Non-pigmented ciliary epithelial cell (primary cell): Measurements from ENCODE around the gene RSBN1L.

ENCODE experiments used
- DNase-seq: peaks from one replicate; pipeline ENCODE4 v3.0.0-alpha.2; 2010; ENCODE audit warnings: low read depth

Gene RSBN1L

GRCh38 chr7:77731716-77732115 lies 35.5 kb downstream of the RSBN1L start:
- DNase-seq: no peak

GRCh38 chr7:77734659-77735421 lies 38.6 kb downstream of the RSBN1L start:
- DNase-seq: no peak

- no peak for DNase-seq
Measured at GRCh38 chr7:77735457-77735856, 39.2 kb downstream of the RSBN1L start.

DNA sequence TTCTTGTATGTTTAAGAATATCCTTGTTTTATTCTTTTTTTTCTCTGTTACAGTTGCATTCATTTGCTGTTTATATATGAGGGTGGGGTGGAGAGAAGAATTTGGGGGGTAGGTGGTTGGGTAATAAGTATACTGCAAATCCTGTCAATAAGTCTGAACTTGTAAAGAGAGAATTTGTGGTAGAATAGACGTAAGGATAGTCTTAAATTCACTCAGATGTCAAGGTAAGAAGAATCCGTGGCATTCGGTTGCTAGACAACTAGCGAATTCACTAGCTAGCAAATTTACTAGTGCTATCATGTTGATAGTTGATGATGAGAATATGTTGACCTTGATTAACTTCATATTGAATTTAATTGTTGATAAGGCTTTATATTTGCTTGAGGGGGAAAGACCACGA lies 40.7 kb downstream of the RSBN1L start:
- no peak for DNase-seq

GRCh38 chr7:77738382-77738781 lies 42.1 kb downstream of the RSBN1L start:
- DNase-seq: no peak

- DNase-seq: peak; percentile 34
Measured at GRCh38 chr7:77738871-77739270, 42.6 kb downstream of the RSBN1L start.

DNA sequence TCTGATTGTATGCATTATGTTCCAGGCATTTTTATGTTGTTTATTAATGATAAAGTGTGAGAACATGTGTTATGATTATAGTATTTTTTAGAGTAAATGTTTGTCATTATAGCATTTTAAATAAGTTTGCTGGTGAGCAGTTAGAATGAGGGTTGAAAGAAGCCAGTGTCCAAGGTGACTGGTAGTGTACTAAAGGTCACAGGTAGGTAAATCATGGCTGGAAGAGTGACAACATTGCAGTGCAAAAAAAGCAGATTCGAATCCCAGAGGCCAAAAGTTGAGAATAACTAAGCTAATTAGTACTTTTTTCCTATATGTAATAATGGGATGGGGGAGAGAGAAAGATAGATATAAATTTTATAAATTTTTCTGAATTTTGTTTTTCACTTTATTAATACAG lies 44.0 kb downstream of the RSBN1L start:
- no peak for DNase-seq

- DNase-seq: no peak
Measured at GRCh38 chr7:77743518-77743917, 47.3 kb downstream of the RSBN1L start.

- no peak for DNase-seq
Measured at GRCh38 chr7:77745746-77746145, 49.5 kb downstream of the RSBN1L start.

- no peak for DNase-seq
Measured at GRCh38 chr7:77746164-77746823, 50.0 kb downstream of the RSBN1L start.

DNA sequence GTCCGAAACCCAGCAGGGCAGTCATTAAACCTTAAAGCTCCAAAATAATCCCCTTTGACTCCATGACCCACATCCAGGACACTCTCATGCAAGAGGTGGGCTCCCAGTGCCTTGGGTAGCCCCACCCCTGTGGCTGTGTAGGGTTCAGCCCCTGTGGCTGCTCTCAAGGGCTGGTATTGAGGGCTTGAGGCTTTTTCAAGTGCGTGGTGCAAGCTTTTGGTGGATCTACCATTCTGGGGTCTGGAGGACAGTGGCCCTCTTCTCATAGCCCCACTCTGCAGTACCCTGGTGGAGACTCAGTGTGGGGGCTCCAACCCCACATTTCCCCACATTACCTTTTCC lies 50.5 kb downstream of the RSBN1L start:
- DNase-seq: no peak

GRCh38 chr7:77747178-77747577 lies 50.9 kb downstream of the RSBN1L start:
- DNase-seq: no peak

DNA sequence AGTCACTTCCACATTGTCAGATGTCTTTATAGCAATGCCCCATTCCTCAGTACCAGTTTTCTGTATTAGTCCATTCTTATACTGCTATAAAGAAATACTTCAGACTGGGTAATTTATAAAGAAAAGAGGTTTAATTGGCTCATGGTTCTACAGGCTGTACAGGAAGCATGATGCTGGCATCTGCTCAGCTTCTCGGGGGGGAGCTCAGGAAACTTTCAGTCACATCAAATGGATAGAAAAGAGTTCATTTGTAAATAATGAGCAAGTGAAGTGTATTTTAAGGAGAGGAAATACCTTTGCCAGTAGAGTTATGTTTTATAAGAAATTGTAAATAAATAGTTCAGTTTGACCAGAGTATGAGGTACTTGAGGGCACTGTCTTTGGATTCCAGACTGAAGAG lies 51.5 kb downstream of the RSBN1L start:
- DNase-seq: no peak

GRCh38 chr7:77752016-77752415 lies 55.8 kb downstream of the RSBN1L start:
- DNase-seq: no peak

GRCh38 chr7:77753173-77753572 lies 56.9 kb downstream of the RSBN1L start:
- DNase-seq: no peak

DNA sequence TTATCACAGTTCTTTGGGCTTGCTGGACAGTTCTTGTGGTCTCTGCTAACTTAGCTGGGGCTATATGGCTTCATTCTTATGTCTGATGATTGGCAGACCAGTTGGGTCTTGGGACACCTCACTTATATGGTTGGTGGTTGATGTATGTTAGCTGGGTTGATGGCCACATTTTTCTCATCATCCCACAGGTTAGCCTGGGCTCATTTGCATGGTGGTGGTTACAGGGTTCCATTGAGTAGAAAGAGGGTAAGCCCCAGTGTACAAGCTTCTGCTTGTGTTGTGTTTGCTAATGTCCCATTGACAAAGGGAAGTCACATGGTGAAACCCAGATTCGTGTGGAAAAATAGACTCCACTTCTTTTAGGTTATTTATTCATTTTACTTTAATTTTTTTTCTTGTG lies 61.3 kb downstream of the RSBN1L start:
- DNase-seq: no peak

DNA sequence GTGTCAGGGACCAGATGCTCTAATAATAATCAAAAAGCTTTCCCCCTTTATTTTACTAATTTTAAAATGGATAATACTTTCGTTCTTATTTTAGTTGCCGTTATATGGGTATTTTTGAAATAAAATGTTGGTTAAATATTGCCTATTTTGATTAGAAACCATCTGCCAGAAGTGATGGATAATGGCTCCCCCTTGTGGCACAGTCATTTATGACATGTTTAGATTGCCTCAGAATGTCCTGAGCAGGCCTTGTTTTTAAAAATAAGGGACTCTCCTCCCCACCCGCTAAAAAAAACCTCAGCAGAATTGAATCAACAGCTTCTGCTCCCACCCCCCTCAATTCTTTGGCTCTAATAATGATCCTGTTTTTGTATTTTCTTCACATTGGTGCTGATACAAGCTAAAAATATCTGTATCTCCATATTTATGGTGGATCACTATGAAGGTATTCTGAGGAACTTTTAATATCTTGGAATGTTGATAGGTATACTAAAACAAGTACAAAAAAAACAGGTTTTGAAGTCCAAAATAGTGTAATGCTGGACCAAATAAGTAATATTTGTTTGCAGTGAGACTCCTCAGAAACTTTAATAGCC lies 63.1 kb downstream of the RSBN1L start:
- DNase-seq: peak; percentile 35

DNA sequence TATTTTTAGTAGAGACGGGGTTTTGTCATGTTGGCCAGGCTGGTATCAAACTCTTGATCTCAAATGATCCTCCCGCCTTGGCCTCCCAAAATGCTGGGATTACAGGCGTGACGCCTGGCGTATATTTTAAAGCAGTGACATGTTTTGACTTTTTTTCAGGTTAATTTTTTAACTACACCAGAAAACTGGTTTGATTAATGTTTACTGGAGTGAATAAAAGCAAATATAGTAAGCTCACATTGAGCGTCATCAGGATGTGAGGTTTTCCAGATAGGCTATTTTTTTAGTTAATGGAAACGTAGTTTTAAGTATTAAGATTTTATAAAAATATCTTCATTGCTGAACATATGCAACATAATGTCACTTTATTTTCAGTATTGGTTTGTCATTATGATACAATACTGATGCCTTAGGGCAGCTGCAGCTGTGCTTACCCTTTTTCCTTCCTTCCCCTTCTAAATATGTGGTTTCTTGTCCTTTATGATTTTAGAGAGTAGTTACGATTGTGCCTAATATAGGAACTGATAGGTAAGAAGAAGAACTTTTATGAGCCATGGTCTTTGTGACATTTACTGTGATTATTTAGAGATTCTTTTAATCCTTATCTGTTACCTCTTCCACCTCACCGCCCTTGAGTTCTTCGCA lies 64.7 kb downstream of the RSBN1L start:
- DNase-seq: no peak

DNA sequence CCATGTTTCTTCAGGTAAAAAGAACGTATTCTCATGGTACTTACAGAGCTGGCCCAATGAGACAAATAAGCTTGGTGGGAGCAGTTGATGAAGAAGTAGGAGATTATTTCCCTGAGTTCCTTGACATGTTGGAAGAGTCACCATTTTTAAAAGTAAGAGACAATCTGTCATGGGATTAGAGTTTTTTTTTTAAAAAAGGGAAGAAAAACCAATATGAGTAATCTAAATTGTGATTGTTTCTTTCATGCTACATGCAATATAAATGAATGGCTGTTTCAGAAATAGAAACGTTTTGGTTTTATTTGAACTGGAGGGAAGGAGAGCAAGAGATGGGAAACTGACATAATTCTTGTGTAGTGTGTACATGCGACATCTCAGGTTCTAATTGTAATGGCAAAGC lies 69.2 kb downstream of the RSBN1L start:
- no peak for DNase-seq

DNA sequence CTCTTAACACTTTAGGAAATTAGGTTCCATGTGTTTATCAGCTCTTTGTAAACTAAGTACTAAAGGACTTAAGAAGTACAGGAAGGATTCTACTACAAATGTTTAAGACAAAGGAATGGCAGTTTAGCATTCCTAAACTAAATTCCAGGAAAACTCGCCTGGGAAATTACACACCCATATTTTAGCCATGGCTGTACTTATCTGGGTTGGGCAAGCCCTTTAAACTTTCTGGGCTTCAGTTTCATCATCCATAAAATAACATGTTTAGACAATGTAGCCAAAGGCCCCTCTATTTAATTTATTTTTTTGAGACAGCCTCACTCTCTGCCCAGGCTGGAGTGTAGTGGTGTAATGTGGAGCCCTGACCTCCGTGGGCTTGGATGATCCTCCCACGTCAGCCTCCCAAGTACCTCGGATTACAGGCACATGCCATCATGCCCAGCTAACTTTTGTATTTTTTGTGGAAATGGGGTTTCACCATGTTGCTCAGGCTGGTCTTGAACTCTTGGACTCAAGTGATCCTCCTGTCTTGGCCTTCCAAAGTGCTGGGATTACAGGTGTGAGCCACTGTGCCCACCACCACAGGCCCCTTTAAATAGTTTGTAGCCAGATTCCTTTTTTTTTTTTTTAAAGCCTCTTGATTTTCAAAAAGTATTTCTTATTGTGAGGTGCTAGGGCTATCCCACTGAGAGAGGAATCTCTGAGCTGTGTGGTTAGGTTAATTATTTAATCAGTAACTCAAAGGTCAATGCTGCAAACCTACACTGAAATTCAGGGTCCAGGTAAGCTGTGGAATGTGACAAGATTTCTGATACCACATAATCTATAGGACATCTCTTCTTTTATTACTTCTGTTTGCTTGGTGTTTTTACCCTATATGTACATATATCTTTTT lies 69.9 kb downstream of the RSBN1L start:
- DNase-seq: no peak

- no peak for DNase-seq
Measured at GRCh38 chr7:77766801-77767605, 70.7 kb downstream of the RSBN1L start.
